GM04503 (cell line): ENCODE measurements around the gene NMD3.
A peak's percentile ranks its signal among the peaks of the same experiment; 100 is the strongest.
"Not testable (repeated sequence)": the region's sequence is repeated elsewhere in the genome, so short reads cannot be mapped to it uniquely, and the experiment has no call there.

Experiments
- DNase-seq: peaks from one replicate; pipeline ENCODE4 v3.0.0-alpha.2; 2012; ENCODE audit warnings: low read depth

NMD3 gene

GRCh38 chr3:161220850-161221753 is at the start of gene NMD3:
Gene NMD3 (plus strand): TSS chr3:161221311. CDS start chr3:161222014, 703 bp downstream.
- peak; percentile 66 for DNase-seq

DNA sequence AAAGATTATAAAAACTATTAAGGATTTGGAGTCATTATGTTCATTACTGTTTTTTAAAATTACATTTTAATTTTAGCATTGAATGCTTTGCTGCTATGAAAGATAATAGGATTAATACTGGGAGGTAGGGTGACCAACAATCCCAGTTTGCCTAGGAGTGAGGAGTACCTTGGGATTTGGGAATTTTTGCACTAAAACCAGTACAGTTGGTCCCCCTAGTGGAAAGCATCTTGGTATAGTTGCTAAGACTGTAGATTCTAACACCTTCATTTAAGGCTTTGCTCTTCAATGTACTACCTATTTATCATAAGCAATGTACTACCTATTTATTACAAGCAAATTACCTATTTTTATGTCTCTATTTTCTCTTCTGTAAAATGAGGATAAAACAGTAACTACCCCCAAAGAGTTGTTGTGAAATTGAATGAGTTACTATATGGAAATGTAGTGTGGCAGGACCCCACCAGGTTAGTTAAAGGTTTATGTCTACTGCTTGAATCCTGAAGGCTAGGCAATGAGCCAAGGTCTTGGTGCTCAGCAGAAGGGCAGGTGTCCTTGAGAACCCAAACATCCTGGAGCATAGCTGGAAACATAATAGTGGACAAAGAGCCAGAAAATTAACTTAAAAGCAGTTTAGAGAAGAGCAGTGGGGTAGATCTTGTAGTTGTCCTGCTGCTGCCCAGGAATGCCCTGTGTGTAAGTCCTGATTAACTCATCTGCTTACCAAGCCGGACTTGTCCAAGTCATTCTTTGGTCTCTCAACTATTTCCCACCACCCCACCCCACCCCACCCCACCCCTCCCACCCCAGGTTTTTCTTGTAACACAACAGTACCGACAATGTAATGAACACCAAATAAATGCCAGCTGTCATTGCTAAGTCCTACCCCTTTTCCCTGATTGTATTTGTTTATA is 49.2 kb upstream of the NMD3 start:
- no peak for DNase-seq

GRCh38 chr3:161175506-161175905 is 45.6 kb upstream of the NMD3 start:
- no peak for DNase-seq

GRCh38 chr3:161177991-161178390 is 43.1 kb upstream of the NMD3 start:
- no peak for DNase-seq

- DNase-seq: not testable (repeated sequence)
Observed at GRCh38 chr3:161181371-161181770, 39.7 kb upstream of the NMD3 start.

DNA sequence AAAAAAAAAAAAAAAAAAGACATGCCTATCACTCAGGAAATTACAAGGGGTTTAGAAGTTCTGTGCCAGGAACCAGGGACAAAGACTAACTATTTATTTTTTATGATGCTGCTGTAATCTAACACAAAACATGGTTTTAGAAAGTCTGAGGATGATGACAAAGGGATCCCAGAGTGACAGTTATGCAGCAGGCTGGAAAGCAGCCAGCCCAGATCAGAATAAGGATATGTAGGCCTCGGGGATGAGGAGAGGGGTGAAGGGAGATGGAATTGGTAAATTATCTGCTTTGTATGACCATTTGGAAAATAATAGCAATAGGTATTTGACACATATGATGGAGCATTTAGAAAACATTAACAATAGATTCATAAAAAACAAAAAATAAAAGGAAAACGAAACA is 34.1 kb upstream of the NMD3 start:
- DNase-seq: no peak

GRCh38 chr3:161197855-161198850 is 23.0 kb upstream of the NMD3 start:
- DNase-seq: no peak

- DNase-seq: no peak
Observed at GRCh38 chr3:161199926-161200325, 21.2 kb upstream of the NMD3 start.

- no peak for DNase-seq
Observed at GRCh38 chr3:161203485-161204098, 17.5 kb upstream of the NMD3 start.

DNA sequence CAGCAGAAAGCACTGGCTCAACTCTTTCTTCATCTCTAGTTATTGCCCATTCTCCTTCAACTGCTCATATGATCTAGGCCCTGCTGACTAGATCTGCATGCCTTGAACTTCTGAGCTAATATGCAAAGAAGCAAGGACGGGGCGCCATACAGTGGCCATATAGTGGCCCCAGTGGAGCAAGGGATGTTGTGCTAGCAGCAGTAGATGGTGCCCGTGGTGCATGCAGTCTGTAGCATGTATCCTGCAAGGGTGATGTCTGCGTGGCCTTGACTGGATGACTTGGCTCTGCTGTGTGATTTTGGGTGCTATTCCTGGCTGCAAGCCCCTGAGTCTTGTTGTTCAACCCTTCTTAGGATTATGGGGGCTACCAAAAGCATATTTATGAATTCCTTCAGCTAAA is 12.2 kb upstream of the NMD3 start:
- DNase-seq: no peak

GRCh38 chr3:161212171-161212771 is 8.8 kb upstream of the NMD3 start:
- no peak for DNase-seq

DNA sequence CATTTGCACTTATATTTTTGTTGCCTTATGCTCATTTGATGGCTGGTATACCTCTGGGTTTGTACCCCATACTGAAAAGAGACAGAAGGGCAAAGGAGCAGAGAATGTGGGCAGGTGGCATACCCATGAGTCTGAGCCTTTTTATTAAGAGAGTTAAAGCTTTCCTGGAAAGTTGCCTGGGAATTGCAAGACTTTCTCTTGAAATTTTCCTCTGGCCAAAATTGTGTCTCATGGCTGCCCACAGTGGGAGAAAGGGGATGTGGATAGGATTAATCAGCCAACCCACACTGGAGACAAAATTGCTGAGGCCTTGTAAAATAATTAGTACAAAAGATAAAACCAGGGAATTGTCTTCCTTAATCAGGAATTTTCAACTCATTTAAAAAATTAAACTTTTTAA is 8.2 kb upstream of the NMD3 start:
- no peak for DNase-seq

DNA sequence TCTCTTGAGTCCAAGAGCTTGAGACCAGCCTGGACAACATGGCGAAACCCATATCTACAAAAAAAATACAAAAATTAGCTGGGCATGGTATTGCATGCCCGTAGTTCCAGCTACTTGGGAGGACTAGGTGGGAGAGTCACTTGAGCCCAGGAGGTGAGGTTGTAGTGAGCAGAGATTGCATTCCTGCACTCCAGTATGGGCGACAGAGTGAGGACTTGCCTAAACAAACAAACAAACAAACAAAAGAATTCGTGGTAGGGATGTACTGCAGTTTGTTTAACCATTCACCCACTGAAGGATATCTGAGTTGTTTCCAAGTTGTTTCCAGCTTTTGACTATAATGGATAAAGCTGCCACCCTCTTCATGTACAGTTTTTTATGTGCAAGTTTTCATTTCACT is 7.5 kb upstream of the NMD3 start:
- DNase-seq: no peak

DNA sequence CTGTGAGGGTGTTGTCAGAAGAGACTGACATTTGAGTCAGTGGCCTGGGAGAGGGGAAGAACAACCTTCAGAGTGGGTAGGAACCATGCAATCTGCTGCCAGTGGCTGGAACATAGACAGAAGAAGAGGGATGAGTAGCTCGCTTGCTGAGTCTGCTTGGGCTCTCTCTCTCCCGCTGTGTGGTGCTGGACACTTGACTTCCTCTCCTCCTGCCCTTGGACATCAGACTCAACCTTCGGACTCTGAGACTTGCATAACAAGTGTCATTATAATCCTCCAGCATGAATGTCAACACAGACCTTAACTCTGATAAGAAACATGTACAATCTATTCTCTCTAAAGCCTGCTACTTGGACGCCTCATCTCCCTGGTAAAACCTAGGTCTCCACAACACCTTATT is 5.9 kb upstream of the NMD3 start:
- DNase-seq: no peak

- DNase-seq: no peak
Observed at GRCh38 chr3:161217496-161217895, 3.6 kb upstream of the NMD3 start.

DNA sequence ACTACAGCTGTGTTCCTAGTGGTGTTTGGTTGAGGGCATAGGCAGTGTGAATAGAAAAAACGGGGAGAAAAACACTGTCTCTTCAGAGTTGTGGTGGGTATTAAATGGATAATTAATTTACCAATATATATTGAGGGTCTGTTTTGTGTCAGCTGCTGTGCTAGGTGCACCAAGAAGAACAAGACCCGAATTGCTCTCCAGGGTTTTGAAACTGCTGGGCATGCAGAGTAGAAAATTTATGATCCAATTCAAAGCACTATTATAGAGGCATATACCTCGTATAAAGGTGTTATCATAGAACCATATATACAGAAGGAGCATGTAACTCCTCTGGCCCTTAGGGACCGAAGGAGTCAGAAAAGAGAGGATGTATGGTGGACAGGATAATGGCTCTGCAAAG is 1.6 kb upstream of the NMD3 start:
- DNase-seq: no peak

- no peak for DNase-seq
Observed at GRCh38 chr3:161221806-161222600, 892 bp downstream of the NMD3 start.

- DNase-seq: no peak
Observed at GRCh38 chr3:161222662-161223061, 1.6 kb downstream of the NMD3 start.

GRCh38 chr3:161224786-161225185 is 3.7 kb downstream of the NMD3 start:
- DNase-seq: no peak

GRCh38 chr3:161230621-161231171 is 9.6 kb downstream of the NMD3 start:
- DNase-seq: no peak
